ENCODE measurements around the gene ASIC4. TPM values are rescaled to one million over a fixed set of nuclear protein-coding genes. Genes with fewer than 3 reads are reported as not detected.

ASIC4 gene
- total and polyA plus RNA-seq, 2 of the 4 experiments (the other 2 are of a cell fraction), result 0.10 TPM; not detected in 1

GRCh38 chr2:219520079-219520478, 5.8 kb downstream of the ASIC4 start:
- no peak overlapping the region for H4K8ac ChIP-seq (ENCODE audit: low read depth in 2 of 2, low read length in 2 of 2)
- in situ Hi-C loops (cut with MboI; ENCODE audit: low sequenced_read_pairs) (no loop called here), dilution Hi-C loops (cut with HindIII; ENCODE audit: low sequenced_read_pairs, unreplicated experiment) (no loop called here), intact Hi-C loops (cut with micrococcal nuclease) (loop anchor here (5.0 kb wide), 1 partner anchor 63 kb away; no protein-coding TSS in a partner anchor)
- no peaks in the 10 kb centered on the region for H3K9me3 ChIP-seq (ENCODE audit: control insufficient read depth, insufficient read depth, low read length)
- peaks cover 16% of the 10 kb centered on the region for H3K4me1 ChIP-seq (ENCODE audit: control insufficient read depth, insufficient read depth, low read length)
- H3K27ac ChIP-seq (ENCODE audit: insufficient read depth, low read length), result no peak overlapping the region
- no peak overlapping the region for H4K5ac ChIP-seq (ENCODE audit: low read depth, low read length)
- no peak overlapping the region for H2BK120ac ChIP-seq (ENCODE audit: low read depth, low read length)
- no peak overlapping the region for H4K91ac ChIP-seq (ENCODE audit: insufficient read depth, low read depth, low read length)
- 88% methylated on average over 5 of the region's 8 CpGs; no CpG with 5 or more reads in 1 of the 2 experiments for WGBS, 2 experiments (ENCODE audit: extremely low coverage in 2 of 2, insufficient read length in 1 of 2)
- no peak overlapping the region for H2BK20ac ChIP-seq (ENCODE audit: low read depth, low read length)
- H2AFZ ChIP-seq (replicated peaks; ENCODE audit: low read length, poor library complexity), result no peak overlapping the region
- ChIA-PET CTCF (interaction anchor here (1.1 to 2.9 kb wide), 6 partner anchors 10 to 117 kb away, joined by 3 to 17 read pairs (median 10); a partner anchor contains a TSS), POLR2A (ENCODE audit: unreplicated experiment) (no interaction called here)
- no TSS peak for BruUV-seq (replicated peaks)
- ATAC-seq (ENCODE audit: low read depth), result no peak
- H3K79me1 ChIP-seq (ENCODE audit: low read depth in 1 of 2, low read length in 2 of 2), result no peaks in the 10 kb centered on the region
- H4K20me1 ChIP-seq (ENCODE audit: insufficient read depth, low read length), result no peaks in the 10 kb centered on the region; the same call in 1 of the 2 replicates
- TF ChIP-seq MAFK (IDR thresholded peaks at IDR 0.05; ENCODE audit: low read depth, low read length) (no peak), RCOR1 (IDR thresholded peaks at IDR 0.05; ENCODE audit: insufficient replicate concordance, low read length) (no peak), ELK1 (IDR thresholded peaks at IDR 0.05; ENCODE audit: borderline replicate concordance, low read depth, low read length) (no peak), USF2 (IDR thresholded peaks at IDR 0.05; ENCODE audit: low read depth, low read length) (no peak), POLR2A (IDR thresholded peaks at IDR 0.05; ENCODE audit: low read depth, low read length) (no peak), MAZ (IDR thresholded peaks at IDR 0.05; ENCODE audit: borderline replicate concordance, low read depth, low read length) (no peak), CHD1 (IDR thresholded peaks at IDR 0.05; ENCODE audit: low read depth, low read length) (no peak), CTCF (conservative IDR thresholded peaks at IDR 0.05; ENCODE audit: low read depth, low read length) (no peak), SMC3 (IDR thresholded peaks at IDR 0.05; ENCODE audit: low read depth, low read length) (no peak), FOS (IDR thresholded peaks at IDR 0.05; ENCODE audit: low read depth, low read length) (no peak), MXI1 (IDR thresholded peaks at IDR 0.05; ENCODE audit: borderline replicate concordance, low read depth, low read length) (no peak), RAD21 (IDR thresholded peaks at IDR 0.05; ENCODE audit: low read length) (no peak), CEBPB (IDR thresholded peaks at IDR 0.05; ENCODE audit: low read depth, low read length) (no peak), NFE2L2 (IDR thresholded peaks at IDR 0.05; ENCODE audit: low read depth, low read length) (no peak), BHLHE40 (IDR thresholded peaks at IDR 0.05; ENCODE audit: low read depth, low read length) (no peak), RFX5 (IDR thresholded peaks at IDR 0.05; ENCODE audit: low read depth, low read length) (no peak)
- no peak for DNase-seq
- H3K4me3 ChIP-seq (ENCODE audit: insufficient read depth, low read depth, low read length), result no peak overlapping the region
- no peak overlapping the region for H3K18ac ChIP-seq (ENCODE audit: low read depth, low read length)
- no peak overlapping the region for H2BK5ac ChIP-seq (ENCODE audit: low read depth, low read length, poor library complexity, severe bottlenecking)
- peaks cover 41% of the 10 kb centered on the region for H3K27me3 ChIP-seq (ENCODE audit: control insufficient read depth, insufficient read depth, low read length)
- H3K56ac ChIP-seq (ENCODE audit: extremely low read depth, insufficient read depth, low read length), result no peak overlapping the region
- peak overlapping the region; percentile 27; the same call in 1 of the 2 replicates for H2AK5ac ChIP-seq (ENCODE audit: low read depth, low read length)
- H3K9ac ChIP-seq (ENCODE audit: low read depth, low read length), result no peak overlapping the region
- H2AK9ac ChIP-seq (replicated peaks; ENCODE audit: low read depth, low read length, poor library complexity), result no peak overlapping the region
- H3K23ac ChIP-seq (ENCODE audit: low read depth, low read length), result no peak overlapping the region
- no peak overlapping the region for H2BK15ac ChIP-seq (ENCODE audit: low read depth, low read length)
- no peaks in the 10 kb centered on the region for H3K9me1 ChIP-seq (ENCODE audit: insufficient read depth, low read length)
- no peaks in the 10 kb centered on the region for H3K36me3 ChIP-seq (ENCODE audit: control insufficient read depth, insufficient read depth, low read length)
- no peak overlapping the region for H3K4me2 ChIP-seq (ENCODE audit: low read depth, low read length)
- no peak overlapping the region for H3K4ac ChIP-seq (ENCODE audit: low read depth, low read length)
- no peak overlapping the region for H3K14ac ChIP-seq (replicated peaks; ENCODE audit: low read depth, low read length)
